Endothelial cell of umbilical vein (primary cell): ENCODE measurements around the gene NFATC1. TPM values are rescaled to one million over a fixed set of nuclear protein-coding genes. Genes with fewer than 3 reads are reported as not detected.

Source experiments
- BruUV-seq: library from RNA; stranded (reverse); fragments of 400-500 nt; replicated peaks from 2 replicates; lab custom pipeline; 2021; lab: Mats Ljungman, UMichigan
- CTCF ChIA-PET: fragments of 300-600, 350-600 bp; sonication (Branson Sonifier 250); formaldehyde crosslinking; loops from one replicate; lab custom pipeline; 2021; ENCODE audit warnings: antibody characterized with exemption, inconsistent platforms; lab: Charles Lee
- POLR2A ChIA-PET: fragments of 300-600, 350-600 bp; sonication (Branson Sonifier 250); formaldehyde crosslinking; loops from one replicate; lab custom pipeline; 2021; ENCODE audit warnings: antibody characterized with exemption, inconsistent platforms; lab: Charles Lee
- DNase-seq: peaks from one replicate; pipeline ENCODE4 v3.0.0-alpha.2; 2011; ENCODE audit warnings: low read depth, low spot score
- FAIRE-seq: peaks from 2 replicates; lab custom pipeline; 2011; peaks lifted over from hg19 to GRCh38; lab: Jason Lieb, UNC
- H2AFZ ChIP-seq: 2 replicates; pipeline ENCODE4 v1.6.0; 2012; ENCODE audit warnings: low read depth, low read length, control low read depth, inconsistent platforms
- H3K27ac ChIP-seq: 2 replicates; pipeline ENCODE4 v1.5.1; 2011; ENCODE audit warnings: low read depth, mild to moderate bottlenecking, control low read depth, low read length, moderate library complexity; ENCODE audit not compliant: insufficient read depth
- H3K27me3 ChIP-seq, 2 experiments: 2 replicates each; pipeline versions ENCODE4 v1.6.0 to v1.6.1; 2011; ENCODE audit warnings: low read length in 2 of 2, mixed read lengths in 1 of 2; ENCODE audit not compliant: control insufficient read depth in 2 of 2, insufficient read depth in 2 of 2
- H3K36me3 ChIP-seq, 2 experiments: 2 replicates in 1 of 2; 3 replicates in 1 of 2; pipeline ENCODE4 v1.5.1; 2011; ENCODE audit warnings: low read length in 2 of 2, mild to moderate bottlenecking in 1 of 2, moderate library complexity in 1 of 2; ENCODE audit not compliant: control insufficient read depth in 2 of 2, insufficient read depth in 2 of 2; ENCODE audit errors: extremely low read depth in 1 of 2
- H3K4me1 ChIP-seq: 3 replicates; pipeline ENCODE4 v1.5.1; 2011; ENCODE audit warnings: mild to moderate bottlenecking, low read length; ENCODE audit not compliant: control insufficient read depth, insufficient read depth; ENCODE audit errors: extremely low read depth
- H3K4me2 ChIP-seq: 2 replicates; pipeline ENCODE4 v1.6.1; 2011; ENCODE audit warnings: low read length, control low read depth, mixed read lengths; ENCODE audit not compliant: insufficient read depth
- H3K4me3 ChIP-seq, 3 experiments: fragments of 200-600 bp in 1 of 3; sonication (generic), shearing (Covaris generic) in 1 of 3; replicated peaks in 1 of 3; 2 replicates each; pipeline ENCODE4 v1.5.1; 2011 to 2016; ENCODE audit warnings: control low read depth in 3 of 3, low read length in 3 of 3, mild to moderate bottlenecking in 2 of 3, inconsistent platforms in 1 of 3, low read depth in 1 of 3, moderate library complexity in 1 of 3; ENCODE audit not compliant: insufficient read depth in 1 of 3
- H3K79me2 ChIP-seq: 2 replicates; pipeline ENCODE4 v1.6.0; 2012; ENCODE audit warnings: low read length, inconsistent platforms; ENCODE audit not compliant: control insufficient read depth, insufficient read depth
- H3K9ac ChIP-seq: replicated peaks from 2 replicates; pipeline ENCODE3; 2011; ENCODE audit warnings: low read length, control low read depth; ENCODE audit not compliant: insufficient read depth; ENCODE audit errors: extremely low read depth
- H3K9me1 ChIP-seq: replicated peaks from 3 replicates; pipeline ENCODE4 v1.6.0; 2011; ENCODE audit warnings: mild to moderate bottlenecking, low read length; ENCODE audit not compliant: control insufficient read depth, insufficient read depth; ENCODE audit errors: extremely low read depth
- H3K9me3 ChIP-seq: replicated peaks from 2 replicates; pipeline ENCODE4 v1.5.1; 2012; ENCODE audit warnings: low read length, inconsistent platforms; ENCODE audit not compliant: control insufficient read depth, insufficient read depth
- H4K20me1 ChIP-seq: replicated peaks from 2 replicates; pipeline ENCODE3; 2011; ENCODE audit warnings: mild to moderate bottlenecking, low read length; ENCODE audit not compliant: control insufficient read depth, insufficient read depth; ENCODE audit errors: extremely low read depth
- CTCF ChIP-seq, 2 donors: IDR thresholded peaks; 1 replicate in 1 of 2; 2 replicates in 1 of 2; pipeline ENCODE4 v1.5.1; 2011; ENCODE audit warnings: low read length in 2 of 2, mild to moderate bottlenecking in 2 of 2, moderate library complexity in 2 of 2, control low read depth in 1 of 2, inconsistent platforms in 1 of 2, low read depth in 1 of 2; ENCODE audit not compliant: insufficient read depth in 1 of 2; ENCODE audit errors: extremely low read depth in 1 of 2
- EZH2 ChIP-seq: IDR thresholded peaks from 2 replicates; pipeline ENCODE4 v1.6.1; 2012; ENCODE audit warnings: borderline replicate concordance, low read depth, mild to moderate bottlenecking, moderate library complexity, low read length, inconsistent platforms; ENCODE audit not compliant: severe bottlenecking
- FOS ChIP-seq: IDR thresholded peaks from 2 replicates; pipeline ENCODE4 v1.6.1; 2011; ENCODE audit warnings: mild to moderate bottlenecking, low read length, moderate library complexity, borderline replicate concordance; ENCODE audit not compliant: insufficient read depth
- GATA2 ChIP-seq: IDR thresholded peaks from 2 replicates; pipeline ENCODE4 v1.7.0; 2011; ENCODE audit warnings: low read depth, mild to moderate bottlenecking, moderate library complexity, mixed read lengths, low read length; ENCODE audit not compliant: insufficient read length, insufficient read depth
- JUN ChIP-seq: IDR thresholded peaks from 2 replicates; pipeline ENCODE4 v1.6.1; 2011; ENCODE audit warnings: borderline replicate concordance, low read depth; ENCODE audit not compliant: insufficient read length, insufficient read depth
- MAX ChIP-seq: IDR thresholded peaks from 2 replicates; pipeline ENCODE4 v1.6.1; 2011; ENCODE audit not compliant: insufficient read depth, insufficient read length
- MYC ChIP-seq: IDR thresholded peaks from one replicate; pipeline ENCODE4 v1.6.1; 2011; ENCODE audit warnings: mild to moderate bottlenecking, low read depth, low read length
- POLR2A ChIP-seq: IDR thresholded peaks from 2 replicates; pipeline ENCODE4 v1.6.1; 2012; ENCODE audit warnings: low read depth, mild to moderate bottlenecking, control low read depth, low read length
- POLR2AphosphoS5 ChIP-seq: IDR thresholded peaks from 2 replicates; pipeline ENCODE4 v1.6.1; 2012; ENCODE audit warnings: low read depth, mild to moderate bottlenecking, control low read depth, low read length, moderate library complexity; ENCODE audit not compliant: insufficient read depth
- dilution Hi-C: fragments of 300-500 bp; cut with MboI; formaldehyde crosslinking; loops from one replicate; pipeline ENCODE4 v1.15.0; 2019; ENCODE audit warnings: low sequenced_read_pairs; ENCODE audit not compliant: extremely low pct_ligation_motif_present
- intact Hi-C: fragments of 100-400 bp; cut with micrococcal nuclease; formaldehyde crosslinking; loops from one replicate; pipeline ENCODE4 v1.10.0; 2022
- polyA plus RNA-seq, 4 experiments: library from polyadenylated mRNA; depleted of rRNA in 3 of 4; stranded (reverse) in 3 of 4; unstranded in 1 of 4; fragments of >200 nt; gene quantifications; 2 replicates each; pipeline versions ENCODE4 v1.2.1 to v1.2.3, GENCODE V29; 2011 to 2012; ENCODE audit warnings: missing spikeins in 1 of 4
- total RNA-seq: library from RNA; stranded (reverse); gene quantifications from 2 replicates; pipeline ENCODE4 v1.2.3, GENCODE V29; 2021

Gene NFATC1
- total and polyA plus RNA-seq, 2 donors (not counting 3 experiments of a cell fraction or from before 2014, with no cell fraction given) = 11.1 to 30.0 TPM

GRCh38 chr18:79372461-79372860 is 23.3 kb upstream of the NFATC1 start:
- BruUV-seq = no TSS peak
- ChIA-PET CTCF (no interaction called here), POLR2A (no interaction called here)
- TF ChIP-seq GATA2 = no peak
- no peak for TF ChIP-seq MAX
- no peak for TF ChIP-seq FOS
- TF ChIP-seq EZH2 = no peak
- TF ChIP-seq JUN = no peak
- TF ChIP-seq POLR2A = no peak
- no peaks in the 10 kb centered on the region for H3K27me3 ChIP-seq
- FAIRE-seq (no peak), DNase-seq (no peak)
- no peak overlapping the region for H3K9ac ChIP-seq
- no peaks in the 10 kb centered on the region for H3K9me3 ChIP-seq
- peaks cover 9% of the 10 kb centered on the region for H3K4me1 ChIP-seq
- H3K9me1 ChIP-seq = no peaks in the 10 kb centered on the region
- H3K79me2 ChIP-seq = no peaks in the 10 kb centered on the region
- no peak overlapping the region for H3K27ac ChIP-seq
- H3K36me3 ChIP-seq = no peaks in the 10 kb centered on the region
- dilution Hi-C loops = no loop called here
- H4K20me1 ChIP-seq = no peaks in the 10 kb centered on the region
- H3K4me2 ChIP-seq = no peak overlapping the region
- H2AFZ ChIP-seq = no peak overlapping the region
- intact Hi-C loops = no loop called here
- H3K4me3 ChIP-seq = no peak overlapping the region

- intact Hi-C loops = no loop called here
- no TSS peak for BruUV-seq
- CTCF ChIA-PET = no interaction called here
Measured at GRCh38 chr18:79372991-79373390, 22.7 kb upstream of the NFATC1 start.

More at GRCh38 chr18:79372991-79373390, 22.7 kb upstream of the NFATC1 start:
- POLR2A ChIA-PET = no interaction called here
- Histone ChIP-seq H3K9ac (no peak overlapping the region), H3K4me2 (no peak overlapping the region), H3K9me1 (no peaks in the 10 kb centered on the region), H2AFZ (no peak overlapping the region), H3K4me3 (no peak overlapping the region), H3K79me2 (no peaks in the 10 kb centered on the region), H3K36me3 (no peaks in the 10 kb centered on the region), H3K27ac (no peak overlapping the region), H4K20me1 (no peaks in the 10 kb centered on the region), H3K9me3 (no peaks in the 10 kb centered on the region), H3K4me1 (peaks cover 9% of the 10 kb centered on the region), H3K27me3 (no peaks in the 10 kb centered on the region)
- no peak for TF ChIP-seq POLR2AphosphoS5
- TF ChIP-seq POLR2A = no peak
- TF ChIP-seq JUN = no peak
- TF ChIP-seq GATA2 = no peak
- TF ChIP-seq MYC = no peak
- TF ChIP-seq FOS = no peak
- no peak for TF ChIP-seq MAX
- TF ChIP-seq CTCF (IDR thresholded peaks at IDR 0.05; ENCODE audit: extremely low read depth in 1 of 2, insufficient read depth in 1 of 2, low read depth in 1 of 2, low read length in 2 of 2) = no peak
- TF ChIP-seq EZH2 = no peak
- no peak for DNase-seq
- dilution Hi-C loops = no loop called here
- FAIRE-seq = no peak
